OCI-LY3 (cell line): ENCODE data around the gene CALD1.

Experiments
- H2AFZ ChIP-seq: fragments of 200-600, 300-600 bp; shearing (Covaris generic); 2 replicates; pipeline ENCODE4 v1.6.0; 2014; ENCODE audit warnings: antibody characterized with exemption, low read depth, low read length
- H3K27ac ChIP-seq: fragments of 200-600, 300-600 bp; sonication (generic); 2 replicates; pipeline ENCODE4 v1.5.1; 2014; ENCODE audit warnings: mild to moderate bottlenecking, low read length, moderate library complexity, mixed read lengths
- H3K27me3 ChIP-seq: fragments of 200-600, 300-600 bp; sonication (generic); 2 replicates; pipeline ENCODE4 v1.6.1; 2014; ENCODE audit warnings: low read depth, low read length, mixed read lengths
- H3K36me3 ChIP-seq: fragments of 200-600, 300-600 bp; sonication (generic); replicated peaks from 2 replicates; pipeline ENCODE3; 2014; ENCODE audit warnings: low read depth, low read length, mixed read lengths
- H3K4me1 ChIP-seq: fragments of 300-600, 200-600 bp; sonication (generic); 2 replicates; pipeline ENCODE4 v1.6.1; 2014; ENCODE audit warnings: low read length, mixed read lengths
- H3K4me2 ChIP-seq: fragments of 200-600, 300-600 bp; sonication (generic); 2 replicates; pipeline ENCODE4 v1.6.1; 2014; ENCODE audit warnings: low read length, mixed read lengths
- H3K4me3 ChIP-seq: fragments of 300-600, 200-600 bp; sonication (generic); 2 replicates; pipeline ENCODE4 v1.5.1; 2014; ENCODE audit warnings: antibody characterized with exemption, mild to moderate bottlenecking, low read length, moderate library complexity
- H3K79me2 ChIP-seq: fragments of 300-600, 200-600 bp; shearing (Covaris generic); 2 replicates; pipeline ENCODE4 v1.6.1; 2014; ENCODE audit warnings: mild to moderate bottlenecking, low read length, mixed read lengths
- H3K9ac ChIP-seq: fragments of 300-600, 200-600 bp; shearing (Covaris generic); 2 replicates; pipeline ENCODE4 v1.6.0; 2014; ENCODE audit warnings: mild to moderate bottlenecking, low read length, moderate library complexity
- H3K9me3 ChIP-seq: fragments of 200-600, 300-600 bp; shearing (Covaris generic); 2 replicates; pipeline ENCODE4 v1.6.1; 2014; ENCODE audit warnings: low read length, mixed read lengths; ENCODE audit not compliant: insufficient read depth
- H4K20me1 ChIP-seq: fragments of 200-600, 300-600 bp; sonication (generic); 2 replicates; pipeline ENCODE4 v1.6.1; 2016; ENCODE audit warnings: low read length, mixed read lengths; ENCODE audit not compliant: insufficient read depth
- EZH2phosphoT487 ChIP-seq: fragments of 200-600 bp; shearing (Covaris generic); IDR thresholded peaks from 2 replicates; pipeline ENCODE4 v1.6.1; 2018; ENCODE audit warnings: antibody characterized with exemption, mixed run types, low read depth
- TF ChIP-seq, protein P1 (sequence below): fragments of 200-600, 300-600 bp; sonication (generic); IDR thresholded peaks from 2 replicates; pipeline ENCODE4 v1.5.1; 2014; ENCODE audit warnings: antibody characterized with exemption, low read length, low read depth

Gene CALD1

DNA sequence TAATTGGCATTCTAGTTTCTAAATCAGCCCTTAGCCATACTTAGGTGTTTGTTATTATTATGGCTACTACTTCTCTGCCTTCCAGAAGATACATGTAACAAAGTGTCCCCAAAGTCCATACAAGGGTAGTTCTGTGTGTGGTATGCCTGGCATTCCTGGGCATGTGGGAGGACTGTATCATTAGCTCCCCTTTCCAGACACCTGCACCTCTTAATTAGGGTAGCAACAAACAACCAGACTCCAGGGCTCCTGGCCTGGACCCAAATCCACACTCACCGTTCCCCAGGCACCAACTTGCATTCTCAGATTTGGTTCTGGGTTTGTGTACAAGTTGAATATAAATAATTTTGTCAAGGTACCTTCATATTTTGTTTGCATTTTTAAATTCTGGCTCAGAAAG lies 15.5 kb upstream of the CALD1 start:
- no peaks in the 10 kb centered on the region for H3K79me2 ChIP-seq
- no peaks in the 10 kb centered on the region for H3K36me3 ChIP-seq
- H3K4me2 ChIP-seq: no peak overlapping the region
- no peaks in the 10 kb centered on the region for H4K20me1 ChIP-seq
- no peak overlapping the region for H3K9ac ChIP-seq
- H3K9me3 ChIP-seq: no peaks in the 10 kb centered on the region
- H3K4me3 ChIP-seq: no peak overlapping the region
- H2AFZ ChIP-seq: no peak overlapping the region
- peaks cover 11% of the 10 kb centered on the region; the same call in 1 of the 2 replicates for H3K27me3 ChIP-seq
- peaks cover 11% of the 10 kb centered on the region for H3K4me1 ChIP-seq
- no peak for TF ChIP-seq EZH2phosphoT487
- TF ChIP-seq, protein P1, sequence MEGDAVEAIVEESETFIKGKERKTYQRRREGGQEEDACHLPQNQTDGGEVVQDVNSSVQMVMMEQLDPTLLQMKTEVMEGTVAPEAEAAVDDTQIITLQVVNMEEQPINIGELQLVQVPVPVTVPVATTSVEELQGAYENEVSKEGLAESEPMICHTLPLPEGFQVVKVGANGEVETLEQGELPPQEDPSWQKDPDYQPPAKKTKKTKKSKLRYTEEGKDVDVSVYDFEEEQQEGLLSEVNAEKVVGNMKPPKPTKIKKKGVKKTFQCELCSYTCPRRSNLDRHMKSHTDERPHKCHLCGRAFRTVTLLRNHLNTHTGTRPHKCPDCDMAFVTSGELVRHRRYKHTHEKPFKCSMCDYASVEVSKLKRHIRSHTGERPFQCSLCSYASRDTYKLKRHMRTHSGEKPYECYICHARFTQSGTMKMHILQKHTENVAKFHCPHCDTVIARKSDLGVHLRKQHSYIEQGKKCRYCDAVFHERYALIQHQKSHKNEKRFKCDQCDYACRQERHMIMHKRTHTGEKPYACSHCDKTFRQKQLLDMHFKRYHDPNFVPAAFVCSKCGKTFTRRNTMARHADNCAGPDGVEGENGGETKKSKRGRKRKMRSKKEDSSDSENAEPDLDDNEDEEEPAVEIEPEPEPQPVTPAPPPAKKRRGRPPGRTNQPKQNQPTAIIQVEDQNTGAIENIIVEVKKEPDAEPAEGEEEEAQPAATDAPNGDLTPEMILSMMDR: no peak
- H3K27ac ChIP-seq: no peak overlapping the region

DNA sequence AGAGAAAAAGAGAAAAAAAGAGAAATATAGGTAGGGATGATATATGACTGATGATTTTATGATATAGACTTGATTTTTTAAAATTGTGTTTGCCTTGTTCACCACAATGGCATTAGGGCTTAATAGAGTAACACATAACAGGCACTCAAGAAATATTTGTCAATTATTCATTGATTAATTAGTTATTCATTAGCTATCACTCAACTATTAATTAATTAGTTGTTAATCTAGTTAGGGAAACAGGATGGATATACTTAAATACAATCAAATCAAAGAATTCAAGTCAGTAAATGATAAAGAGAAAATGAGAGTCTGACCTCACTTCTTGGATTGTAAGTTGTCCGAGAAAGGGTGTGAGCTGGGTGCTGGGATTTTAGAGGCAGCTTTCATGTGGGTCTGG lies 15.1 kb upstream of the CALD1 start:
- TF ChIP-seq EZH2phosphoT487: no peak
- TF ChIP-seq, protein P1: no peak

DNA sequence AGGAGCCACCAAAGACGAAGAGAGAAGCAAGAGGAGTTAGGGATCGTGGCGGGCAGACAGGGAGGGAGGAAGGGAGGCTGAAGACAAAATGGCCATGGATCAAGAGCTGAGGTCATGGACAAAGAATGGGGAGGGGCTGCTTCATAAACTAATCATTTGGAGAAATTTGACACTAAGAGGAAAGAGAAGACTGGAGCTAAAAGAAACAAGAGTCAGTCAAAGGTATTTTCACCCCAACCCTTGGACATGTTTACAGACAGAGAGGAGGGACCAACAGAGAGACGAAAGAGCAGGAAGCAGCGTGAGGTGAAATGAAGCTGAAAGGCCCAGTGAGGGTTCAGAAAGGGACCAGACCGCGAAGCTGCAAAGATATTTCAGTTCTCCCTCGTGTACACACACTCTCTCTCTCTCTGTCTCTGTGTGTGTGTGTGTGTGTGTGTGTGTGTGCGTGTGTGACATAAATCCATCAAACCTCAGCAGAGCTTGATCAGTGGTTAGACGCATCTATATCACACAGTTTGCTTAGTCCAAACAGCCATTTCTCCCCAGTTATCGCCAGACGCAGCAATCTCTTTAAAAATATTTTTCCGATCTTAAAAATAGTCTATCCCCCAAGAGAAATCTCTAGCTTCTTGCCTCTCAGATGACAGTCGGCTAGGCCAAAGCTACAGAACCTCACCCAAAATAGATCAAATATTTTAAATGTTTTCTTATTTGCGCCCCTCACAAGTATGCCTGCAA lies 12.5 kb upstream of the CALD1 start:
- Histone ChIP-seq H3K4me1 (peaks cover 11% of the 10 kb centered on the region), H3K4me2 (0 out of 2 replicates have a peak overlapping the region, but pooled peaks have one; percentile 1), H3K4me3 (no peak overlapping the region), H3K36me3 (no peaks in the 10 kb centered on the region), H3K79me2 (no peaks in the 10 kb centered on the region), H2AFZ (peak overlapping the region; percentile 54; the same call in 1 of the 2 replicates), H3K27ac (no peak overlapping the region), H3K27me3 (no peaks in the 10 kb centered on the region), H3K9ac (no peak overlapping the region), H3K9me3 (no peaks in the 10 kb centered on the region), H4K20me1 (no peaks in the 10 kb centered on the region)
- TF ChIP-seq, protein P1: no peak
- no peak for TF ChIP-seq EZH2phosphoT487

More for the DNA sequence above, 15.1 kb upstream of the CALD1 start:
- H3K4me3 ChIP-seq: no peak overlapping the region
- no peak overlapping the region for H3K4me2 ChIP-seq
- no peaks in the 10 kb centered on the region for H4K20me1 ChIP-seq
- no peaks in the 10 kb centered on the region for H3K79me2 ChIP-seq
- no peak overlapping the region for H3K27ac ChIP-seq
- H3K27me3 ChIP-seq: peaks cover 11% of the 10 kb centered on the region; the same call in 1 of the 2 replicates
- H3K9me3 ChIP-seq: no peaks in the 10 kb centered on the region
- H3K4me1 ChIP-seq: peaks cover 11% of the 10 kb centered on the region
- no peak overlapping the region for H2AFZ ChIP-seq
- no peak overlapping the region for H3K9ac ChIP-seq
- no peaks in the 10 kb centered on the region for H3K36me3 ChIP-seq

DNA sequence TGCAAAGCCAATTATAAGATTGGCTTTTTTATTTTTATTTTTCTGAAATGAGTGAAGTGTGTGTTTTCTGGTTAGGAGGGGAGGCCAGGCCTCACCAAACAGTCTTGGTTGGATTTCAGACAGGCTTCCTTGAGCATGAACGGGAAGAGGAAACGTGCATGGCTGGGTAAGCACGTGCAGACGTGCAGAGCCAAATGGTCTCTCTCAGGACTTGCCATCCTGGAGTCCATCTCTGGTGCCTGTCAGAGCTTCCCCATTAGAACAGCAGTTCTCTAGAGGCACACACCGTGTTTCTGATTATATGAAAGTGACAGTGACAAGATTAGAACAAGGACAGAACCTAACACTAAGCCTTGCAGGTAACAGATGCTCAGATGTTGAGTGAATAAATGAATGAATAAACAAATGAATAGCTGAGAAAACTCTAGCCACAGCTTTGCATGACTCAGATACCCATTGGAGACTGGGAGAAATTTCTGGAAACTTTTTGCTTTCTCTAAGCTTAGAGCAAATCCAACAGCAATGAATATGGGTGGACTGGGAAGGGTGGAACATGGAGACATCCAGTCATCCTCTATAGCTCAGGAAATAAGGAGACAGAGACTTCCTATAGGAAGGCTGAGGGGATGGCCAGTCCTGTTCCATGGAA lies 11.8 kb upstream of the CALD1 start:
- H3K27me3 ChIP-seq: no peaks in the 10 kb centered on the region
- no peak overlapping the region for H3K4me3 ChIP-seq
- H4K20me1 ChIP-seq: no peaks in the 10 kb centered on the region
- no peak overlapping the region for H3K9ac ChIP-seq
- H3K9me3 ChIP-seq: no peaks in the 10 kb centered on the region
- 0 out of 2 replicates have a peak overlapping the region, but pooled peaks have one; percentile 54 for H2AFZ ChIP-seq
- peaks cover 11% of the 10 kb centered on the region for H3K4me1 ChIP-seq
- 0 out of 2 replicates have a peak overlapping the region, but pooled peaks have one; percentile 1 for H3K4me2 ChIP-seq
- H3K27ac ChIP-seq: no peak overlapping the region
- no peaks in the 10 kb centered on the region for H3K36me3 ChIP-seq
- H3K79me2 ChIP-seq: no peaks in the 10 kb centered on the region
- TF ChIP-seq, protein P1: no peak
- TF ChIP-seq EZH2phosphoT487: no peak
